HCT116 (cell line): ENCODE data around the gene NUP50. TPM values are rescaled to one million over a fixed set of nuclear protein-coding genes. Genes with fewer than 3 reads are reported as not detected.

Experiments
- ATAC-seq: fragments of 200-7000 bp; cut with Tn5 transposase; 2 replicates; pipeline ENCODE4 v1.9.1; 2020; ENCODE audit warnings: mild to moderate bottlenecking, moderate library complexity
- BruUV-seq: library from RNA; stranded (reverse); fragments of 400-500 nt; replicated peaks from 2 replicates; lab custom pipeline; 2021; lab: Mats Ljungman, UMichigan
- CTCF ChIA-PET: fragments of 300-600 bp; sonication (Branson Sonifier 250); formaldehyde crosslinking; loops from one replicate; lab custom pipeline; 2021; ENCODE audit warnings: antibody characterized with exemption; lab: Charles Lee
- POLR2A ChIA-PET: fragments of 300-600, 350-600 bp; sonication (Branson Sonifier 250); formaldehyde crosslinking; loops from one replicate; lab custom pipeline; 2021; ENCODE audit warnings: antibody characterized with exemption; lab: Charles Lee
- RAD21 ChIA-PET, 2 experiments: fragments of 300-600 bp; sonication (Branson Sonifier 250); formaldehyde crosslinking; loops; one replicate each; lab custom pipeline; 2023; ENCODE audit warnings: low total read pairs in 2 of 2; ENCODE audit not compliant: uncharacterized antibody in 2 of 2, unreplicated experiment in 2 of 2, low non-redundant PET in 1 of 2; lab: Charles Lee
- DNase-seq: peaks from one replicate; pipeline ENCODE4 v3.0.0-alpha.2; 2010; ENCODE audit warnings: low read depth, low spot score
- H2AFZ ChIP-seq: fragments of 200-600 bp; shearing (Covaris generic), sonication (generic); 2 replicates; pipeline ENCODE4 v1.6.1; 2017; ENCODE audit warnings: low read depth, mixed run types, mixed read lengths, antibody characterized with exemption, low read length; ENCODE audit not compliant: poor library complexity, severe bottlenecking
- H3K27ac ChIP-seq: 2 replicates; pipeline ENCODE4 v1.5.1; 2012; ENCODE audit warnings: low read depth, low read length
- H3K27me3 ChIP-seq: fragments of 200-600 bp; sonication (generic); 2 replicates; pipeline ENCODE4 v1.6.1; 2016; ENCODE audit warnings: mixed run types, low read length, mixed read lengths; ENCODE audit not compliant: insufficient read depth
- H3K36me3 ChIP-seq, 2 experiments: fragments of 200-500 bp in 1 of 2; fragments of 200-600 bp in 1 of 2; sonication (Bioruptor generic) in 1 of 2; sonication (generic) in 1 of 2; 2 replicates each; pipeline versions ENCODE4 v1.5.1 to v1.6.1; 2014 to 2016; ENCODE audit warnings: low read length in 2 of 2, inconsistent platforms in 1 of 2, mixed read lengths in 1 of 2, mixed run types in 1 of 2; ENCODE audit not compliant: insufficient read depth in 2 of 2, control insufficient read depth in 1 of 2
- H3K4me1 ChIP-seq, 2 experiments: fragments of 200-600 bp in 1 of 2; sonication (generic) in 1 of 2; 2 replicates each; pipeline versions ENCODE4 v1.5.1 to v1.6.1; 2012 to 2017; ENCODE audit warnings: low read length in 2 of 2, inconsistent platforms in 1 of 2, mild to moderate bottlenecking in 1 of 2, mixed read lengths in 1 of 2, mixed run types in 1 of 2, moderate library complexity in 1 of 2; ENCODE audit not compliant: insufficient read depth in 2 of 2, control insufficient read depth in 1 of 2
- H3K4me2 ChIP-seq: fragments of 200-600 bp; sonication (generic); 2 replicates; pipeline ENCODE4 v1.6.1; 2017; ENCODE audit warnings: mixed run types, low read length, mixed read lengths
- H3K4me3 ChIP-seq, 2 experiments: fragments of 200-600 bp in 1 of 2; sonication (generic) in 1 of 2; replicated peaks in 1 of 2; 2 replicates each; pipeline ENCODE4 v1.5.1; 2011 to 2016; ENCODE audit warnings: low read length in 2 of 2, control low read depth in 1 of 2, low read depth in 1 of 2, mild to moderate bottlenecking in 1 of 2, mixed read lengths in 1 of 2, mixed run types in 1 of 2
- H3K79me2 ChIP-seq: fragments of 200-600 bp; sonication (generic); 2 replicates; pipeline ENCODE4 v1.6.1; 2017; ENCODE audit warnings: mild to moderate bottlenecking, mixed run types, low read length, moderate library complexity, mixed read lengths; ENCODE audit not compliant: insufficient read depth
- H3K9ac ChIP-seq: fragments of 200-600 bp; sonication (generic); 2 replicates; pipeline ENCODE4 v1.6.1; 2016; ENCODE audit warnings: low read length, mixed read lengths
- H3K9me2 ChIP-seq: fragments of 200-600 bp; sonication (generic), shearing (Covaris generic); 2 replicates; pipeline ENCODE4 v1.6.1; 2017; ENCODE audit warnings: mixed run types, mild to moderate bottlenecking, moderate library complexity; ENCODE audit not compliant: insufficient read depth
- H3K9me3 ChIP-seq, 2 experiments: fragments of 200-500 bp in 1 of 2; fragments of 200-600 bp in 1 of 2; sonication (Bioruptor generic) in 1 of 2; sonication (generic) in 1 of 2; 2 replicates each; pipeline ENCODE4 v1.6.1; 2014 to 2017; ENCODE audit warnings: low read length in 2 of 2, mixed read lengths in 2 of 2, inconsistent platforms in 1 of 2, low read depth in 1 of 2, mild to moderate bottlenecking in 1 of 2, mixed run types in 1 of 2, moderate library complexity in 1 of 2; ENCODE audit not compliant: control insufficient read depth in 1 of 2, insufficient read depth in 1 of 2
- H4K20me1 ChIP-seq: fragments of 200-600 bp; sonication (generic), shearing (Covaris generic); 2 replicates; pipeline ENCODE4 v1.6.1; 2017; ENCODE audit warnings: mixed run types, mild to moderate bottlenecking, moderate library complexity; ENCODE audit not compliant: insufficient read depth
- CBX3 ChIP-seq: IDR thresholded peaks from 2 replicates; pipeline ENCODE4 v1.6.1; 2012; ENCODE audit warnings: low read depth
- CEBPB ChIP-seq: IDR thresholded peaks from 2 replicates; pipeline ENCODE4 v1.6.1; 2012; ENCODE audit warnings: low read depth
- EGR1 ChIP-seq: IDR thresholded peaks from 2 replicates; pipeline ENCODE4 v1.6.1; 2012; ENCODE audit warnings: low read depth
- ELF1 ChIP-seq: IDR thresholded peaks from 2 replicates; pipeline ENCODE4 v1.6.1; 2012; ENCODE audit warnings: low read depth, borderline replicate concordance
- EZH2 ChIP-seq: fragments of 200-600 bp; sonication (generic); IDR thresholded peaks from 2 replicates; pipeline ENCODE4 v1.6.1; 2017; ENCODE audit warnings: antibody characterized with exemption, mixed run types
- EZH2phosphoT487 ChIP-seq: fragments of 200-600 bp; IDR thresholded peaks from 2 replicates; pipeline ENCODE4 v1.6.1; 2018; ENCODE audit warnings: antibody characterized with exemption, borderline replicate concordance
- FOSL1 ChIP-seq: IDR thresholded peaks from 2 replicates; pipeline ENCODE4 v1.6.1; 2012; ENCODE audit warnings: low read depth
- JUND ChIP-seq: IDR thresholded peaks from 2 replicates; pipeline ENCODE4 v1.6.1; 2012
- POLR2A ChIP-seq: IDR thresholded peaks from 2 replicates; pipeline ENCODE4 v1.7.0; 2011; ENCODE audit warnings: borderline replicate concordance; ENCODE audit not compliant: insufficient read depth, insufficient read length; ENCODE audit errors: extremely low read depth
- POLR2AphosphoS5 ChIP-seq: IDR thresholded peaks from 2 replicates; pipeline ENCODE4 v1.6.1; 2011; ENCODE audit warnings: mild to moderate bottlenecking, low read depth, low read length, moderate library complexity
- RAD21 ChIP-seq: IDR thresholded peaks from 2 replicates; pipeline ENCODE4 v1.6.1; 2012; ENCODE audit warnings: low read depth, mild to moderate bottlenecking
- SIN3A ChIP-seq: IDR thresholded peaks from 2 replicates; pipeline ENCODE4 v1.6.1; 2012; ENCODE audit warnings: low read depth
- SRF ChIP-seq: IDR thresholded peaks from 2 replicates; pipeline ENCODE4 v1.6.1; 2012; ENCODE audit warnings: low read depth
- TCF7L2 ChIP-seq: IDR thresholded peaks from 2 replicates; pipeline ENCODE4 v1.7.0; 2011; ENCODE audit warnings: borderline replicate concordance, inconsistent platforms; ENCODE audit not compliant: insufficient read depth, insufficient read length; ENCODE audit errors: extremely low read depth
- ZFX ChIP-seq: fragments of 450-650 bp; IDR thresholded peaks from 2 replicates; pipeline ENCODE4 v1.6.1; 2017
- intact Hi-C: fragments of 100-400 bp; cut with micrococcal nuclease; formaldehyde crosslinking; loops from 2 replicates; pipeline ENCODE4 v1.10.0; 2022
- total RNA-seq: library from RNA; stranded (reverse); gene quantifications from one replicate; pipeline ENCODE4 v1.2.1, GENCODE V29; 2021; ENCODE audit not compliant: unreplicated experiment
- TF ChIP-seq, protein P1 (sequence below): IDR thresholded peaks from 2 replicates; pipeline ENCODE4 v1.6.1; 2012; ENCODE audit warnings: low read depth
- TF ChIP-seq, protein P2 (sequence below): IDR thresholded peaks from 2 replicates; pipeline ENCODE4 v1.6.1; 2012
- TF ChIP-seq, protein P3 (sequence below): IDR thresholded peaks from 2 replicates; pipeline ENCODE4 v1.6.1; 2012
- TF ChIP-seq, protein P4 (sequence below), 3 experiments: fragments of 200-600 bp in 1 of 3; sonication (generic) in 1 of 3; IDR thresholded peaks in 2 of 3; conservative IDR thresholded peaks in 1 of 3; 2 replicates each; pipeline ENCODE4 v1.5.1; 2012 to 2017; ENCODE audit warnings: low read depth in 2 of 3, low read length in 2 of 3, antibody characterized with exemption in 1 of 3, borderline replicate concordance in 1 of 3, control low read depth in 1 of 3, mild to moderate bottlenecking in 1 of 3, mixed read lengths in 1 of 3, mixed run types in 1 of 3, moderate library complexity in 1 of 3; ENCODE audit not compliant: insufficient read depth in 1 of 3

NUP50 gene
- total RNA-seq, 1 experiment from 2014 or later, result 102 TPM

DNA sequence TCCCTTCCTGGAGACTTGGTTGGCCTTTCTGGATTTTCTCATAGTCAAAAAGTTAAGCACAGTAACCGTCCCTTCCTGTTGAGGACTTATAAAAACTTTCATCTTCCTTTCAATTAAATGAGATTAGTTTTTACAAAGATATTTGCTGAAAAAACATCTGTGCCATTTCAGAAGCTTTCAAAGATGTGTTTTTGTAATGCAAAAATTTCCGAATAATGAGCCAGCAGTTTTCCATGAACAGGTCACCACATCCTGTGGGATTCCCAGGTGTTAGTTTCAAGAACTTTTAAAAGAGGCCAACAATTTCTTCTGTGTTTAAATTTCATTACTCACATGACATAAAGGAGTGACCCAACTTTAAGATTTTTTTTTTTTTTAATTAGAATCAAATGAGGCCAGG lies 18.0 kb downstream of the NUP50 start (continued):
- TF ChIP-seq JUND (no peak), POLR2AphosphoS5 (no peak), CBX3 (no peak), POLR2A (no peak), ELF1 (no peak)

DNA sequence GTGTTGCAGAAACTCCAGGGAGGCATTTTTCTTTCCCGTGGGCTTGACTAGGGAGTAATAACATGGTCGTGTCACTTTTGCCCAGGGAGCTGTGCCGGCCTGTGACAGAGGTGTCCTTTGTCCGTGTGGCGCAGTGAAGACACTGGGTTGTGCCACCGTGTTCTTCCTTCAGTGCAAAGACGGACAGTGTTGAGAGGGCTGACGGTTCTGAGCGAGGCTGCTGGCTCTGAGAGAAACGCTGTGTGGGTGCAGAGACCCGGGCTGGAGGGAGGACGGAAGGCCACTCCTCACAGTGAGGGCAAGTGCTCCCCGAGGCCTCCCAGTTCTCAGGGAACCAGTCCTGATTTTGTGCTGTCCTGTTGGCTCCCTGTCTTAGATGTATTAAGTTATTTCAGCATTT lies 20.2 kb downstream of the NUP50 start:
- Histone ChIP-seq H3K79me2 (peaks cover 68% of the 10 kb centered on the region), H2AFZ (no peak overlapping the region), H3K36me3 (peaks cover 42 to 62% of the 10 kb centered on the region in 2 experiments), H3K27me3 (no peaks in the 10 kb centered on the region), H3K9ac (no peak overlapping the region), H4K20me1 (0 out of 2 replicates have a peak, but pooled peaks cover 6% of the 10 kb centered on the region), H3K9me2 (no peaks in the 10 kb centered on the region), H3K4me3 (no peak overlapping the region), H3K4me1 (no peaks in the 10 kb centered on the region; a peak in 1 of 4 replicates), H3K27ac (no peak overlapping the region), H3K9me3 (no peaks in the 10 kb centered on the region), H3K4me2 (no peak overlapping the region)
- intact Hi-C loops, result no loop called here
- ChIA-PET CTCF (no interaction called here), RAD21 (no interaction called here), POLR2A (no interaction called here)
- no peak for TF ChIP-seq RAD21
- no peak for TF ChIP-seq JUND
- TF ChIP-seq, protein P1, sequence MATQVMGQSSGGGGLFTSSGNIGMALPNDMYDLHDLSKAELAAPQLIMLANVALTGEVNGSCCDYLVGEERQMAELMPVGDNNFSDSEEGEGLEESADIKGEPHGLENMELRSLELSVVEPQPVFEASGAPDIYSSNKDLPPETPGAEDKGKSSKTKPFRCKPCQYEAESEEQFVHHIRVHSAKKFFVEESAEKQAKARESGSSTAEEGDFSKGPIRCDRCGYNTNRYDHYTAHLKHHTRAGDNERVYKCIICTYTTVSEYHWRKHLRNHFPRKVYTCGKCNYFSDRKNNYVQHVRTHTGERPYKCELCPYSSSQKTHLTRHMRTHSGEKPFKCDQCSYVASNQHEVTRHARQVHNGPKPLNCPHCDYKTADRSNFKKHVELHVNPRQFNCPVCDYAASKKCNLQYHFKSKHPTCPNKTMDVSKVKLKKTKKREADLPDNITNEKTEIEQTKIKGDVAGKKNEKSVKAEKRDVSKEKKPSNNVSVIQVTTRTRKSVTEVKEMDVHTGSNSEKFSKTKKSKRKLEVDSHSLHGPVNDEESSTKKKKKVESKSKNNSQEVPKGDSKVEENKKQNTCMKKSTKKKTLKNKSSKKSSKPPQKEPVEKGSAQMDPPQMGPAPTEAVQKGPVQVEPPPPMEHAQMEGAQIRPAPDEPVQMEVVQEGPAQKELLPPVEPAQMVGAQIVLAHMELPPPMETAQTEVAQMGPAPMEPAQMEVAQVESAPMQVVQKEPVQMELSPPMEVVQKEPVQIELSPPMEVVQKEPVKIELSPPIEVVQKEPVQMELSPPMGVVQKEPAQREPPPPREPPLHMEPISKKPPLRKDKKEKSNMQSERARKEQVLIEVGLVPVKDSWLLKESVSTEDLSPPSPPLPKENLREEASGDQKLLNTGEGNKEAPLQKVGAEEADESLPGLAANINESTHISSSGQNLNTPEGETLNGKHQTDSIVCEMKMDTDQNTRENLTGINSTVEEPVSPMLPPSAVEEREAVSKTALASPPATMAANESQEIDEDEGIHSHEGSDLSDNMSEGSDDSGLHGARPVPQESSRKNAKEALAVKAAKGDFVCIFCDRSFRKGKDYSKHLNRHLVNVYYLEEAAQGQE, result no peak
- TF ChIP-seq CEBPB, result no peak
- TF ChIP-seq, protein P2, sequence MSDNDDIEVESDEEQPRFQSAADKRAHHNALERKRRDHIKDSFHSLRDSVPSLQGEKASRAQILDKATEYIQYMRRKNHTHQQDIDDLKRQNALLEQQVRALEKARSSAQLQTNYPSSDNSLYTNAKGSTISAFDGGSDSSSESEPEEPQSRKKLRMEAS, result no peak
- no peak for TF ChIP-seq SRF
- TF ChIP-seq ELF1, result no peak
- no peak for TF ChIP-seq ZFX
- TF ChIP-seq EZH2, result no peak
- TF ChIP-seq CBX3, result no peak
- TF ChIP-seq FOSL1, result no peak
- no peak for TF ChIP-seq EGR1
- no peak for TF ChIP-seq SIN3A
- TF ChIP-seq POLR2AphosphoS5, result no peak
- TF ChIP-seq, protein P3, sequence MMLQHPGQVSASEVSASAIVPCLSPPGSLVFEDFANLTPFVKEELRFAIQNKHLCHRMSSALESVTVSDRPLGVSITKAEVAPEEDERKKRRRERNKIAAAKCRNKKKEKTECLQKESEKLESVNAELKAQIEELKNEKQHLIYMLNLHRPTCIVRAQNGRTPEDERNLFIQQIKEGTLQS, result no peak
- no peak for TF ChIP-seq EZH2phosphoT487
- TF ChIP-seq, protein P4, sequence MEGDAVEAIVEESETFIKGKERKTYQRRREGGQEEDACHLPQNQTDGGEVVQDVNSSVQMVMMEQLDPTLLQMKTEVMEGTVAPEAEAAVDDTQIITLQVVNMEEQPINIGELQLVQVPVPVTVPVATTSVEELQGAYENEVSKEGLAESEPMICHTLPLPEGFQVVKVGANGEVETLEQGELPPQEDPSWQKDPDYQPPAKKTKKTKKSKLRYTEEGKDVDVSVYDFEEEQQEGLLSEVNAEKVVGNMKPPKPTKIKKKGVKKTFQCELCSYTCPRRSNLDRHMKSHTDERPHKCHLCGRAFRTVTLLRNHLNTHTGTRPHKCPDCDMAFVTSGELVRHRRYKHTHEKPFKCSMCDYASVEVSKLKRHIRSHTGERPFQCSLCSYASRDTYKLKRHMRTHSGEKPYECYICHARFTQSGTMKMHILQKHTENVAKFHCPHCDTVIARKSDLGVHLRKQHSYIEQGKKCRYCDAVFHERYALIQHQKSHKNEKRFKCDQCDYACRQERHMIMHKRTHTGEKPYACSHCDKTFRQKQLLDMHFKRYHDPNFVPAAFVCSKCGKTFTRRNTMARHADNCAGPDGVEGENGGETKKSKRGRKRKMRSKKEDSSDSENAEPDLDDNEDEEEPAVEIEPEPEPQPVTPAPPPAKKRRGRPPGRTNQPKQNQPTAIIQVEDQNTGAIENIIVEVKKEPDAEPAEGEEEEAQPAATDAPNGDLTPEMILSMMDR (IDR thresholded peaks at IDR 0.05 in 2 of 3, conservative IDR thresholded peaks at IDR 0.05 in 1 of 3; ENCODE audit: borderline replicate concordance in 1 of 3, insufficient read depth in 1 of 3, low read depth in 2 of 3, low read length in 2 of 3), result no peak
- no peak for TF ChIP-seq TCF7L2
- ATAC-seq, result no peak
- no TSS peak for BruUV-seq
- DNase-seq, result no peak
